Neural progenitor cell (in vitro differentiated cells): Measurements from ENCODE around the gene PSMB5.

Experiments
- EZH2 ChIP-seq: fragments of 200-600 bp; sonication (generic); IDR thresholded peaks from 2 replicates; pipeline ENCODE4 v1.6.1; 2017; ENCODE audit warnings: antibody characterized with exemption, mild to moderate bottlenecking, moderate library complexity
- TF ChIP-seq, protein P1 (sequence below): fragments of 200-600 bp; sonication (generic); IDR thresholded peaks from 2 replicates; pipeline ENCODE4 v1.5.1; 2017; ENCODE audit warnings: antibody characterized with exemption, mild to moderate bottlenecking

DNA sequence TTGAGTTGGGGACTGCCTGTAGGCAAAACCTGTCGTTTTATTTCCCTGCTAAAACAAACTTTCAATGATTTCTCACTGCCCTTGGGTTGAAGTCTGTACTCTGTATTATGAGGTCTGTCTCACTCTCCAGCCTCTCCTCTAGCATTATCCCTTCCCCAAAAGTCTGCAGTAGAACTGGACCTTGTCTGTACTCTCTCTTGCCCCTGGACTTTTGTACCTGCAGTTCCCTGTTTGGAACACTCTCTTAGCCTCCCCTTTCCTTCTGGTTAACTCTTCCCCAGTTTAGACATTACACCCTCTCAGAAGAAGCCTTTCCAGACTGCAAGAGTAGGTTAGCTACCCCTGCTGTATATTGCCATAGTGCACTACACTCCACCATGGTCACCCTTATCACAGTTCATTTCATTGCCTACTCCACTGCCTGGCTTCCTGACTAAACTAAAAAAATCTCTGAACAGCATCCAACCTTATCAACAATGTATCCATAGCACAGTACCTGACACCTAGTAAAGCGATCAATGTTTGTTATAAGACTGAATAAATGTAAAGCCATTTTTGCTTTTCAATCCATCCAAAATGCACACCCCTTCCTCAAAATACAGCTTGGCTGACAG, 48.7 kb downstream of the PSMB5 start:
- TF ChIP-seq, protein P1, sequence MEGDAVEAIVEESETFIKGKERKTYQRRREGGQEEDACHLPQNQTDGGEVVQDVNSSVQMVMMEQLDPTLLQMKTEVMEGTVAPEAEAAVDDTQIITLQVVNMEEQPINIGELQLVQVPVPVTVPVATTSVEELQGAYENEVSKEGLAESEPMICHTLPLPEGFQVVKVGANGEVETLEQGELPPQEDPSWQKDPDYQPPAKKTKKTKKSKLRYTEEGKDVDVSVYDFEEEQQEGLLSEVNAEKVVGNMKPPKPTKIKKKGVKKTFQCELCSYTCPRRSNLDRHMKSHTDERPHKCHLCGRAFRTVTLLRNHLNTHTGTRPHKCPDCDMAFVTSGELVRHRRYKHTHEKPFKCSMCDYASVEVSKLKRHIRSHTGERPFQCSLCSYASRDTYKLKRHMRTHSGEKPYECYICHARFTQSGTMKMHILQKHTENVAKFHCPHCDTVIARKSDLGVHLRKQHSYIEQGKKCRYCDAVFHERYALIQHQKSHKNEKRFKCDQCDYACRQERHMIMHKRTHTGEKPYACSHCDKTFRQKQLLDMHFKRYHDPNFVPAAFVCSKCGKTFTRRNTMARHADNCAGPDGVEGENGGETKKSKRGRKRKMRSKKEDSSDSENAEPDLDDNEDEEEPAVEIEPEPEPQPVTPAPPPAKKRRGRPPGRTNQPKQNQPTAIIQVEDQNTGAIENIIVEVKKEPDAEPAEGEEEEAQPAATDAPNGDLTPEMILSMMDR, result no peak
- no peak for TF ChIP-seq EZH2
